Activated T-cell treated with anti-CD3 and anti-CD28 coated beads for 24 hours (primary cell): ENCODE measurements around the gene UBQLN1.
"Not testable (repeated sequence)": the region's sequence is repeated elsewhere in the genome, so short reads cannot be mapped to it uniquely, and the experiment has no call there.

Experiments used
- DNase-seq: peaks from one replicate; pipeline ENCODE4 v3.0.0-alpha.2; 2020; ENCODE audit warnings: low read depth

The UBQLN1 gene

DNA sequence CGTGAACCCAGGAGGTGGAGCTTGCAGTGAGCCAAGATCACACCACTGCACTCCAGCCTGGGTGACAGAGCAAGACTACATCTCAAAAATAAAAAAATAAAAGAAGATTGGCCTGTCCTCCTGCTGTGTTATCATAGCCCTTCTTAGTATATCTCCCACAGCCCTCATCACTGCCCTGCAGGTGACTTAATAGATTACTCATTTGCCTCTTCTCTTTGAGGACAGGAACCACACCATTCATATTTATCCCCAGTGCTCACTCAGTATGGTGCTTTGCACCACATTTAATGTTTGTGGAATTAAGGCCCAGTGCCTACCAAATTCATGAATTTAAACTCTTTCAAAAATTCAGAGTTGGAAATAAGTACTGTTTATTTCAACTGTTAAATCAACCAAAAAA lies 74.5 kb downstream of the UBQLN1 start:
- no peak for DNase-seq

DNA sequence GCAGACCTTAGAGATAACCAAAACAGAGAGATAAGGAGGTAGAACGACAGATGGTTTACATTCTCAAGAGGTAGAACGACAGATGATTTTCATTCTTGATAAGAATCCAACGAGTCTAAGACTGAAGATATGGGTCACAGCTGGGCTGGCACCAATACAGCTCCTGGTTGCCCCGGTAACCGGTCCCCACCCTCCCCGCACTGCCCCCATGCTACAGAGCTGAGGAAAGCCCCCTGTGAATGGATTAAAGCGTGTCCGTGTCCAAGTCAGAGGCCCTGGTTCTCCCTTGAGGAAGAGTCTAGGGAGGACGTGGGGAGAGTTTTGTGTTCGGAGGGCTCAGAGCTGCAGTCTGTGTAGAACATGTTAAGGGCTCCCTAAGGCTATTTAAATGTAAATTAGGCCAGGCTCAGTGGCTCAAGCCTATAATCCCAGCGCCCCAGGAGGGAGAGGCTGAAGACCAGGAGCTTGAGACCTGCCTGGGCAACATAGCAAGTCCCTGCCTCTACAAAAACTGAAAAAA lies 76.8 kb downstream of the UBQLN1 start:
- no peak for DNase-seq

DNA sequence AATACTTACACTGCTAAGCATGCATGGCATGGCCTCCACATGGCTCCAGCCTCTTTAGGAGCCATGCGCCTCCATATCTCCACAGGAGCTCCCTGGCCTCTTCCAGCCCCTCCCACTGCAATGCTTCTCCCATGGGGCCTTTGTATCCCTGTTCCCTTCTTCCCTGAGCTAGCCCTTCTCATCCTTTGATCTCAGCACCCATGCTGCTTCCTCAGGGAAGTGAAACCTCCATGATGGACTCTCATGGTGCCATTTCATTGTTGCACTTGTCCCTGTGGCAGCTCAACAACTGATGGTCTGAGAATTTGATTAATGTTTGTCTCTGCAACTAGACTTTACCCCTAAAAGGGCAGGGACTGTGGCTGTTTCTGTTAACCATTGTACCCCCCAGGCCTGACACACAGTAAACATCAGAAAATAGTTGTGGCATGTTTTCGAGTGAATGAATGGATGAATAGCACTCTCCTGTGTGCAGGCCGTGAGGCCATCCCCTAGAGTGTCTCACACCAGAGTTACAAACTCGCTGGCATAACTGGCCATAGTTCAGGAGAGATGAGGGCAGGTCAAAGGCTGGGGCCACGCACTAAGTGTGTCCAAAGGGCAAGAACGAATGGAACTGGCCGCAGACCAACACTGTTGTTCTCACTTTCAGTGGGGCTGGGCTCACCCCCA lies 78.2 kb downstream of the UBQLN1 start:
- DNase-seq: no peak

DNA sequence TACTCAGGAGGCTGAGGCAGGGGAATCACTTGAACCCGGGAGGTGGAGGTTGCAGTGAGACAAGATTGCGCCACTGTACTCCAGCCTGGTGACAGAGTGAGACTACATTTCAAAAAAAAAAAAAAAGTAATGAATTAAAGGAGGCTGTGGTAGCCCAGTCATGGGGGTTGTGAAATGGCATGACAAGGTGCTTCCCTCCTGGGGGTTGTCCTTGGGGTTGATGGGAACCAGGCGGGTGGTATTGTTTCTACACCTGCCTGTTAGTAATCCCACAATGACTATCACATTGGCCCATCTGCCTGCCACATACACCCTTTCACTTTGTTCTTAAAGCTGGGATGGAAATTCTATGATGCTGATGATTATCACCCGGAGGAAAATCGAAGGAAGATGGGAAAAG lies 79.2 kb downstream of the UBQLN1 start:
- no peak for DNase-seq

DNA sequence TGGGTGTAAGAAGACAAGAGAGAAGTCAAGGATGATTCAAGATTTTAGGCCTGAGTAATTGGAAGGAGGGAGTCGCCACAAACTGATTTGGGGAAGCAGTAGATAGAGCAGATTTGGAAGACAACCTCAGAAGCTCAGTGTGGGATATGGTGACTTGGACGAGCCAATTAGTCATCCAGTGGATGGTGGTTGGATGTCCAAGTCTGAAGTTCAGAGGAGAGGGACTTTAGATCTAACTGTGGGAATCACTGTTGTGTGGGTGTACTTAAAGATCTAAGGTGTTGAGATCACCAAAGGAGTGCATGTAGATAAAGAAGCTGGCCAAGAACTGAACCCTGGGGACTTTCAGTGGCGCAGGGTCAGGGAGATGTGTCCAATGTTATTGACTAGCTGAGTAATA lies 82.6 kb downstream of the UBQLN1 start:
- no peak for DNase-seq

DNA sequence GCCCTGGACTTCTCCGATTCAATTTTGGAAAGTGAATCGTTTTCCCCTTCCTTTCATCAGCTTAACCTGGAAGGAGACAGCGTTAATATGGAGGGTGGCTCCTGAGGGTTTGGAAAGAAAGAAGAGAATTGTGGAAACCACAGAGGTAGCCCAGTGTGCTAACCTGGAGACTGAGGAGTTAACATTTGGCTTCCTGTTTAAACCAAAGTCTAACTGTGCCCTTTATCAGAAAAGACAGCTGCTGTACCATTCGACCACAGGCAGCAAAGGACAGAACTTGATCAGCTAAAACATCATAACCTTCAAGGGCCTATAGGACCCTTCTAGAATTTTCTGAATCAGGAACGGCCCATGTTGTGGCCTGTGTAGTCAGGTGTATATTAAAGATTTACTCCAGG lies 84.1 kb downstream of the UBQLN1 start:
- no peak for DNase-seq

DNA sequence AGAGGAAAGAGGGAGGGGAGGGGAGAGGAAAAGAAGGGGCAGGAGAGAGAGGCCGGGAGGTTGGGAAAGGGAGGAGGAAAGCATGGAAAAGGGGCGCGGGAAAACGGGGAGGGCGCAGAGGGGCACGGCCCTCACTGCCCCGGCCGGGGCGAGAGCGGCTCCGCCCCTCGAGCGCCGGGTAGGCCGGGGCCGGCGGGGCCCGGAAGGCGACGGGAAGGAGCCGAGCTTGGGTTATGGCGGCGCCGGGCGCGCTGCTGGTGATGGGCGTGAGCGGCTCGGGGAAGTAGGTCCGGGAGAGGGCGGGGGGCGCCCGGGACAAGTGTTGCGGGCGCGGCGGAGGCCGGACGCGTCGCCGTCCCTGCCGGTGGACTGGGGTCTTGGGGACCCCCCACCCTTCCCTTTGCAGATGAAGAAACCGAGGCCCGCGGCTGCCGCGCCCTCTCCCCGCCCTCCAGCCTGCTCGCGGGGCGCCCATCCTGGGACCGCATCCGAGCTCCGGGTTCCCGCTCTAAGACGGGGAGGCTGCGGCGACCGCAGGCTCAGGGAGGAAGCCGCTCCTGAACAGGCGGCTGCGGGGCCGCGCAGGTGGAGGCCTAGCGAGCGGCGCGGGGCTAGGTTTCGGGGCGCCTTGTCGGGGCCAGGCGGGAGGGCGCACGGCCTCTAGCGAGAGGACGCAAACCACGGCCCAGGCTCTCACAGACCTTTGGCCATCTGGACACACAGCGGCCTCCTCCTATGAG lies 84.6 kb downstream of the UBQLN1 start, which contains the start of gene IDNK:
IDNK (plus strand) TSS at position 205 of the 740 bp plus-strand sequence; CDS start at position 234, 29 bp downstream.
- peak; percentile 53 for DNase-seq

DNA sequence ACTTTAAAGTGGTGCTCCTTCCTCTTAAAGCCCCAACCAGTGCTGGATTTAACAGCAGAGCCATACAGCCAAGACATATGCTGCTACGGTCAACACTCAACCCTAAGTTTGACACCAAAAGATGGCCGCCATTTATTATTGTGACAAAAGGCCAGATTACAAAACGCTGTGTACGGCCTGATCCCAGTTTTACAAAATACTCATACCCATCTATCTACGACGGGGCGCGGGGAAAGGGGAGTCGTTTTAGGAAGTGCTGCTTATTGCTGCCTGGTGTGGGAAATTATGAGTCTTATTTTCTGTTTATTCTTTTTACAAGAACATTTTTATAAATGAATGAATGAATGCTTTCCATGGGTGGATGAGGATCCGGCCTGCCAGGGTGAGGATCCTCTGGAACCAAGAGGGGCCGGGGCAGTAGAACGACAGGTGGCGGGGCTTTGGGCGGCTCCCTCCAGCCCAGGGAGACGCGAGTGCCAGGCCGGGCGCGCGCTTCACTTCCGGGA lies 85.3 kb downstream of the UBQLN1 start:
- DNase-seq: no peak

DNA sequence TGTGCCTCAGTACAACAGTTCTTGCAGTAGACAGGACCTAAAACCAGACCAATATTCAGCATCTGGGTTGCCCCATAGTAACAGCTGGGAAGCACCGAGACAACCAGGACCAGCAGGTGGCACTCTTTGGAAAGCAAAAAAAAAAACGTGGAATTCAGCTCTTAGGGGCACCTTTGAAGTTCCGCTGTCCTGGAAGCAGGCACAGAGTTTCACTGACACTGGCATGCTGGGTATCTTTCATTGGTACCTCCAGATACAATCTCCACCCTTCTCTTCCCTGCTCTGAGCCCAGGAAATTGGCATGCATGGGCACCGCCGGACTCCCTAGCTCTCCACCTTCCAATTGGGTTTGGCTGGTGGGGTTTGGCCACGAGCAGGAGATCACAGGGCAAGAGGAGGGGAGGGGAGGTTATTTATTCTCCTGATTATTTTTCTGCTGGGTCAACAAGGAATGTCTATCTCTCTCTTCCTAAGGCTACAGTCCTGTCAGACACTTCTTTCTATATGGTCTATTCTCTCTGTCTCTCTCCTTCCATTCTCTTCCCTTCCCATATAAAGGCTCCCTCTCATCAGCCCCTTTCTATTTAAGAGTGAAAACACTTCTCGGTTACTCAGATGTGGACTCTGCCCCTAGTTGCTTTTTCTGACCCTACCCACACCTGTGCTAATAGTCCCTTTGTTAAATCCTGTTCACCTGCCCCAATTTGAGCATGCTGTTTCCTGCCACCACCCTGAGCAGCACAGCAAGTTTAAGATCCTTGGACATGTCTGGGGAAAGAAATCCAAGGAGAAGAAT lies 86.7 kb downstream of the UBQLN1 start:
- no peak for DNase-seq

DNA sequence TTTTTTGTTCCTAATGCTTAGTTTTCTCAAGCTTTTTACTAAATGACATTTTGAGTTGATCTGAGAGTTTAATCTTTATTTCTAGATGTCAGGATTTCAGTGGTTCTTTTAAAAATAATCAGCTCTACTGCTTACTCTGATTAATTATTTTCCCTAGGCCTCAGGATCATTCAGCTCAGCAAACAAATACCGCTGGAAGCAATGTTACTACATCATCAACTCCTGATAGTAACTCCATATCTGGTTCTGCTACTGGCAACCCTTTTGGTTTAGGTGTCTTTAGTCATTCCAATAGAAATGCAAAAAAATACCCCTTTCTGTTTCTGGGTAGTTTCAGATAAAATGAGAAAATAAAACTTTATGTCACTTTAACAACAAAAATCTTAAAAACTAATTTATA lies 90.5 kb downstream of the UBQLN1 start:
- DNase-seq: no peak

DNA sequence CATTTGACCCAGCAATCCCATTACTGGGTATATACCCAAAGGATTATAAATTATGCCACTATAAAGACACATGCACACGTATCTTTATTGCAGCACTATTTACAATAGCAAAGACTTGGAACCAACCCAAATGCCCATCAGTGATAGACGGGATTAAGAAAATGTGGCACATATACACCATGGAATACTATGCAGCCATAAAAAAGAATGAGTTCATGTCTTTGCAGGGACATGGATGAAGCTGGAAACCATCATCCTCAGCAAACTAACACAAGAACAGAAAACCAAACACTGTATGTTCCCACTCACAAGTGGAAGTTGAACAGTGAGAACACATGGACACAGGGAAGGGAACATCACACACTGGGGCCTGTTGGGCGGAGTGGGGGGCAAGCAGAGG lies 94.5 kb downstream of the UBQLN1 start:
- not testable (repeated sequence) for DNase-seq
